Trophoblast cell (in vitro differentiated cells and primary cell): Measurements from ENCODE around the gene GALNS.

Source experiments
- DNase-seq, 2 donors: peaks; one replicate each; pipeline ENCODE4 v3.0.0-alpha.2; 2016
- H2AFZ ChIP-seq: 2 replicates; pipeline ENCODE4 v1.6.1; 2013; ENCODE audit warnings: low read length, moderate library complexity, mild to moderate bottlenecking; ENCODE audit not compliant: insufficient read depth, poor library complexity
- H2AK5ac ChIP-seq: 2 replicates; pipeline ENCODE4 v1.6.1; 2013; ENCODE audit warnings: mild to moderate bottlenecking, low read length
- H2BK120ac ChIP-seq: 2 replicates; pipeline ENCODE4 v1.6.1; 2013; ENCODE audit warnings: low read length, mild to moderate bottlenecking, moderate library complexity; ENCODE audit not compliant: insufficient read depth, poor library complexity
- H2BK12ac ChIP-seq: 2 replicates; pipeline ENCODE4 v1.6.1; 2013; ENCODE audit warnings: mild to moderate bottlenecking, low read length, moderate library complexity
- H2BK5ac ChIP-seq: 2 replicates; pipeline ENCODE4 v1.6.1; 2013; ENCODE audit warnings: low read length, low read depth, moderate library complexity, mild to moderate bottlenecking; ENCODE audit not compliant: poor library complexity
- H3K14ac ChIP-seq: 2 replicates; pipeline ENCODE4 v1.6.1; 2013; ENCODE audit warnings: mild to moderate bottlenecking, low read length
- H3K18ac ChIP-seq: 2 replicates; pipeline ENCODE4 v1.6.1; 2013; ENCODE audit warnings: mild to moderate bottlenecking, low read length
- H3K23ac ChIP-seq: 2 replicates; pipeline ENCODE4 v1.6.1; 2013; ENCODE audit warnings: low read length
- H3K27ac ChIP-seq: 2 replicates; pipeline ENCODE4 v1.5.1; 2013; ENCODE audit warnings: low read depth, mild to moderate bottlenecking, inconsistent platforms, low read length, moderate library complexity
- H3K27me3 ChIP-seq: 2 replicates; pipeline ENCODE4 v1.6.1; 2013; ENCODE audit warnings: inconsistent platforms, mild to moderate bottlenecking, low read length, moderate library complexity; ENCODE audit not compliant: insufficient read depth
- H3K36me3 ChIP-seq, 2 experiments: 1 replicate in 1 of 2; 2 replicates in 1 of 2; pipeline ENCODE4 v1.6.1; 2013; ENCODE audit warnings: low read length in 2 of 2, mild to moderate bottlenecking in 2 of 2, moderate library complexity in 1 of 2; ENCODE audit not compliant: insufficient read depth in 2 of 2, control insufficient read depth in 1 of 2
- H3K4ac ChIP-seq: 2 replicates; pipeline ENCODE4 v1.6.1; 2013; ENCODE audit warnings: low read depth, mild to moderate bottlenecking, low read length, moderate library complexity
- H3K4me1 ChIP-seq, 2 experiments: 1 replicate in 1 of 2; 2 replicates in 1 of 2; pipeline ENCODE4 v1.6.1; 2013; ENCODE audit warnings: low read length in 2 of 2, mild to moderate bottlenecking in 2 of 2, moderate library complexity in 1 of 2; ENCODE audit not compliant: insufficient read depth in 2 of 2, control insufficient read depth in 1 of 2
- H3K4me2 ChIP-seq: 2 replicates; pipeline ENCODE4 v1.6.1; 2013; ENCODE audit warnings: inconsistent platforms, mild to moderate bottlenecking, low read length, moderate library complexity
- H3K4me3 ChIP-seq: 2 replicates; pipeline ENCODE4 v1.5.1; 2013; ENCODE audit warnings: mild to moderate bottlenecking, low read depth, low read length, inconsistent platforms
- H3K79me1 ChIP-seq: one replicate; pipeline ENCODE4 v1.6.1; 2013; ENCODE audit warnings: low read length
- H3K79me2 ChIP-seq: 2 replicates; pipeline ENCODE4 v1.6.1; 2013; ENCODE audit warnings: low read length, mild to moderate bottlenecking; ENCODE audit not compliant: control insufficient read depth, insufficient read depth, poor library complexity
- H3K9ac ChIP-seq: 2 replicates; pipeline ENCODE4 v1.6.1; 2013; ENCODE audit warnings: mild to moderate bottlenecking, low read length
- H3K9me3 ChIP-seq: 2 replicates; pipeline ENCODE4 v1.6.1; 2013; ENCODE audit warnings: low read depth, mild to moderate bottlenecking, control low read depth, inconsistent platforms, low read length; ENCODE audit not compliant: insufficient read depth
- H4K12ac ChIP-seq: 2 replicates; pipeline ENCODE4 v1.6.1; 2013; ENCODE audit warnings: low read depth, mild to moderate bottlenecking, low read length, moderate library complexity
- H4K8ac ChIP-seq: 2 replicates; pipeline ENCODE4 v1.6.1; 2013; ENCODE audit warnings: low read depth, mild to moderate bottlenecking, low read length, moderate library complexity
- H4K91ac ChIP-seq: one replicate; pipeline ENCODE4 v1.6.1; 2013; ENCODE audit warnings: low read depth, mild to moderate bottlenecking, low read length, moderate library complexity
- WGBS: extraction: QIAGEN DNeasy Blood & Tissue Kit; methylation state at CpG from one replicate; pipeline ENCODE4 v1.1.7; 2013; ENCODE audit warnings: missing lambda C conversion rate; ENCODE audit not compliant: insufficient read length, insufficient coverage; ENCODE audit errors: extremely low coverage; 5-methylcytosine and 5-hydroxymethylcytosine counted together

Gene GALNS

GRCh38 chr16:88838566-88838965, 18.2 kb downstream of the GALNS start:
- no peaks in the 10 kb centered on the region for H3K79me1 ChIP-seq
- H2BK120ac ChIP-seq: no peak overlapping the region
- H3K27me3 ChIP-seq: no peaks in the 10 kb centered on the region
- no peak overlapping the region for H3K4me2 ChIP-seq
- no peaks in the 10 kb centered on the region for H3K9me3 ChIP-seq
- H4K91ac ChIP-seq: no peak overlapping the region
- no peak overlapping the region for H2BK5ac ChIP-seq
- no peak for DNase-seq
- H3K4me3 ChIP-seq: no peak overlapping the region
- H4K12ac ChIP-seq: no peak overlapping the region
- no peak overlapping the region for H3K27ac ChIP-seq
- no CpG with 5 or more reads among the region's 19 CpGs for WGBS
- no peak overlapping the region for H3K18ac ChIP-seq
- no peaks in the 10 kb centered on the region for H3K79me2 ChIP-seq
- no peak overlapping the region for H2AFZ ChIP-seq
- no peak overlapping the region for H3K4ac ChIP-seq
- H3K36me3 ChIP-seq: peaks cover 39 to 44% of the 10 kb centered on the region in 2 experiments
- H3K4me1 ChIP-seq: no peaks in the 10 kb centered on the region
- H3K14ac ChIP-seq: no peak overlapping the region
- no peak overlapping the region for H3K9ac ChIP-seq
- no peak overlapping the region for H3K23ac ChIP-seq
- no peak overlapping the region for H4K8ac ChIP-seq
- no peak overlapping the region for H2BK12ac ChIP-seq
- no peak overlapping the region for H2AK5ac ChIP-seq

GRCh38 chr16:88837806-88838205, 18.9 kb downstream of the GALNS start:
- H3K36me3 ChIP-seq: peaks cover 38 to 39% of the 10 kb centered on the region in 2 experiments
- no peaks in the 10 kb centered on the region for H3K27me3 ChIP-seq
- H3K9ac ChIP-seq: no peak overlapping the region
- no peak overlapping the region for H2BK120ac ChIP-seq
- H2BK12ac ChIP-seq: no peak overlapping the region
- no peak overlapping the region for H3K14ac ChIP-seq
- no peak overlapping the region for H3K23ac ChIP-seq
- no peak overlapping the region for H2AK5ac ChIP-seq
- H3K4me2 ChIP-seq: no peak overlapping the region
- no peaks in the 10 kb centered on the region for H3K9me3 ChIP-seq
- no peaks in the 10 kb centered on the region for H3K4me1 ChIP-seq
- no CpG with 5 or more reads among the region's 20 CpGs for WGBS
- no peak overlapping the region for H3K4me3 ChIP-seq
- no peaks in the 10 kb centered on the region for H3K79me2 ChIP-seq
- H4K8ac ChIP-seq: no peak overlapping the region
- H4K91ac ChIP-seq: no peak overlapping the region
- no peak for DNase-seq
- H2AFZ ChIP-seq: no peak overlapping the region
- no peak overlapping the region for H3K27ac ChIP-seq
- H3K79me1 ChIP-seq: no peaks in the 10 kb centered on the region
- H4K12ac ChIP-seq: no peak overlapping the region
- H3K18ac ChIP-seq: no peak overlapping the region
- no peak overlapping the region for H2BK5ac ChIP-seq
- H3K4ac ChIP-seq: no peak overlapping the region

- no peak overlapping the region for H2BK5ac ChIP-seq
- peaks cover 35 to 39% of the 10 kb centered on the region in 2 experiments for H3K36me3 ChIP-seq
- H2AK5ac ChIP-seq: no peak overlapping the region
- H2AFZ ChIP-seq: no peak overlapping the region
- no peak overlapping the region for H2BK120ac ChIP-seq
- no peaks in the 10 kb centered on the region for H3K79me2 ChIP-seq
- no peak overlapping the region for H4K91ac ChIP-seq
- H3K79me1 ChIP-seq: no peaks in the 10 kb centered on the region
- no peak overlapping the region for H3K14ac ChIP-seq
- H4K8ac ChIP-seq: no peak overlapping the region
- H3K4ac ChIP-seq: no peak overlapping the region
- H3K9ac ChIP-seq: no peak overlapping the region
- H3K27ac ChIP-seq: no peak overlapping the region
- H3K18ac ChIP-seq: no peak overlapping the region
- no peaks in the 10 kb centered on the region for H3K27me3 ChIP-seq
- no peak overlapping the region for H3K23ac ChIP-seq
- no CpG with 5 or more reads among the region's 17 CpGs for WGBS
- H3K4me1 ChIP-seq: no peaks in the 10 kb centered on the region
- no peak overlapping the region for H3K4me3 ChIP-seq
- no peak for DNase-seq
- no peak overlapping the region for H2BK12ac ChIP-seq
- H3K9me3 ChIP-seq: no peaks in the 10 kb centered on the region
- H3K4me2 ChIP-seq: no peak overlapping the region
- no peak overlapping the region for H4K12ac ChIP-seq
Measured at GRCh38 chr16:88836791-88837190, 20.0 kb downstream of the GALNS start.

- H2AFZ ChIP-seq: no peak overlapping the region
- DNase-seq: no peak
- no peak overlapping the region for H2AK5ac ChIP-seq
- no peak overlapping the region for H3K4ac ChIP-seq
- no peaks in the 10 kb centered on the region for H3K9me3 ChIP-seq
- H3K79me1 ChIP-seq: no peaks in the 10 kb centered on the region
- no peak overlapping the region for H2BK12ac ChIP-seq
- H3K36me3 ChIP-seq: peaks cover 33 to 36% of the 10 kb centered on the region in 2 experiments
- no peaks in the 10 kb centered on the region for H3K27me3 ChIP-seq
- H3K79me2 ChIP-seq: no peaks in the 10 kb centered on the region
- H3K4me2 ChIP-seq: no peak overlapping the region
- no peak overlapping the region for H3K4me3 ChIP-seq
- no peak overlapping the region for H3K23ac ChIP-seq
- no peaks in the 10 kb centered on the region for H3K4me1 ChIP-seq
- no peak overlapping the region for H4K8ac ChIP-seq
- no peak overlapping the region for H3K14ac ChIP-seq
- no peak overlapping the region for H2BK5ac ChIP-seq
- H3K27ac ChIP-seq: no peak overlapping the region
- no peak overlapping the region for H3K9ac ChIP-seq
- no peak overlapping the region for H3K18ac ChIP-seq
- no peak overlapping the region for H4K91ac ChIP-seq
- H4K12ac ChIP-seq: no peak overlapping the region
- no peak overlapping the region for H2BK120ac ChIP-seq
- WGBS: no CpG with 5 or more reads among the region's 33 CpGs
Measured at GRCh38 chr16:88835818-88836217, 20.9 kb downstream of the GALNS start.
